GM19099 (cell line): ENCODE results near the gene NYAP2.

Source experiments
- POLR2A ChIP-seq: IDR thresholded peaks from 3 replicates; pipeline ENCODE4 v1.6.1; 2011; ENCODE audit warnings: low read depth; ENCODE audit not compliant: insufficient read length; ENCODE audit errors: extremely low read depth

NYAP2 gene

GRCh38 chr2:225458431-225459117, 59.1 kb downstream of the NYAP2 start:
- TF ChIP-seq POLR2A: no peak

GRCh38 chr2:225462417-225462816, 62.9 kb downstream of the NYAP2 start:
- no peak for TF ChIP-seq POLR2A

GRCh38 chr2:225462945-225463344, 63.4 kb downstream of the NYAP2 start:
- TF ChIP-seq POLR2A: no peak

- TF ChIP-seq POLR2A: no peak
Measured at GRCh38 chr2:225463449-225463848, 63.9 kb downstream of the NYAP2 start.

GRCh38 chr2:225464346-225465025, 65.0 kb downstream of the NYAP2 start:
- no peak for TF ChIP-seq POLR2A

GRCh38 chr2:225465827-225466226, 66.3 kb downstream of the NYAP2 start:
- no peak for TF ChIP-seq POLR2A

- TF ChIP-seq POLR2A: no peak
Measured at GRCh38 chr2:225466891-225467604, 67.5 kb downstream of the NYAP2 start.

GRCh38 chr2:225468131-225468530, 68.6 kb downstream of the NYAP2 start:
- no peak for TF ChIP-seq POLR2A

GRCh38 chr2:225471039-225471438, 71.5 kb downstream of the NYAP2 start:
- no peak for TF ChIP-seq POLR2A

- no peak for TF ChIP-seq POLR2A
Measured at GRCh38 chr2:225471482-225471881, 72.0 kb downstream of the NYAP2 start.

GRCh38 chr2:225472161-225472560, 72.7 kb downstream of the NYAP2 start:
- TF ChIP-seq POLR2A: no peak

GRCh38 chr2:225479386-225479785, 79.9 kb downstream of the NYAP2 start:
- no peak for TF ChIP-seq POLR2A

GRCh38 chr2:225484751-225485150, 85.2 kb downstream of the NYAP2 start:
- no peak for TF ChIP-seq POLR2A

GRCh38 chr2:225486236-225486635, 86.7 kb downstream of the NYAP2 start:
- TF ChIP-seq POLR2A: no peak

- no peak for TF ChIP-seq POLR2A
Measured at GRCh38 chr2:225487878-225488416, 88.4 kb downstream of the NYAP2 start.
